Adrenal gland (tissue), 12 donors: ENCODE measurements around the gene ZCCHC17. TPM values are rescaled to one million over a fixed set of nuclear protein-coding genes. Genes with fewer than 3 reads are reported as not detected.
A peak's percentile ranks its signal among the peaks of the same experiment; 100 is the strongest.

Source experiments
- DNase-seq, 7 donors: peaks; one replicate each; pipeline ENCODE4 v3.0.0-alpha.2; 2019 to 2020
- H3K27ac ChIP-seq, 5 donors: fragments of 200-600 bp; sonication (generic) in 4 of 5; 1 replicate in 3 of 5; 2 replicates in 2 of 5; pipeline versions ENCODE4 v1.5.1 to v1.8.0; 2016 to 2020; ENCODE audit warnings: mild to moderate bottlenecking in 1 of 5
- H3K27me3 ChIP-seq: fragments of 200-600 bp; 2 replicates; pipeline ENCODE4 v1.8.0; 2021
- H3K36me3 ChIP-seq, 2 donors: fragments of 200-600 bp; replicated peaks in 1 of 2; 1 replicate in 1 of 2; 2 replicates in 1 of 2; pipeline versions ENCODE4 v1.5.1 to v1.8.0; 2018 to 2022
- H3K4me1 ChIP-seq, 2 donors: fragments of 200-600 bp; replicated peaks in 1 of 2; 1 replicate in 1 of 2; 2 replicates in 1 of 2; pipeline versions ENCODE4 v1.5.1 to v1.8.0; 2018 to 2021
- H3K4me3 ChIP-seq, 4 donors: fragments of 200-600 bp; sonication (generic) in 3 of 4; one replicate each; pipeline ENCODE4 v1.5.1; 2016 to 2018
- H3K9me3 ChIP-seq, 3 donors: fragments of 200-600 bp; sonication (generic) in 1 of 3; replicated peaks in 1 of 3; 1 replicate in 2 of 3; 2 replicates in 1 of 3; pipeline versions ENCODE4 v1.5.1 to v1.8.0; 2016 to 2021
- POLR2A ChIP-seq, 2 donors: fragments of 450-650 bp; IDR thresholded peaks; one replicate each; pipeline ENCODE4 v1.6.1; 2017; ENCODE audit warnings: antibody characterized with exemption in 2 of 2, mild to moderate bottlenecking in 2 of 2, moderate library complexity in 1 of 2
- WGBS, 4 donors: extraction: QIAGEN DNeasy Blood & Tissue Kit in 2 of 4; methylation state at CpG; one replicate each; pipeline versions ENCODE4 v1.1.5 to v1.1.7; 2013 to 2017; 5-methylcytosine and 5-hydroxymethylcytosine counted together
- intact Hi-C, 2 donors: fragments of 100-400 bp; cut with DNase I; formaldehyde crosslinking; loops; one replicate each; pipeline versions ENCODE4 v1.14.1 to v1.15.0; 2022 to 2023
- polyA plus RNA-seq, 3 donors: library from polyadenylated mRNA; stranded (reverse); fragments of 200-250 nt in 2 of 3; fragments of 350-450 nt in 1 of 3; fragmentation: Illumina TruSeq in 1 of 3; extraction: RNeasy Lipid Tissue Mini Kit (QIAGEN cat#74804) in 1 of 3; gene quantifications; one replicate each; pipeline ENCODE4 v1.2.3, GENCODE V29; 2013 to 2014
- total RNA-seq, 9 donors: library from RNA; depleted of rRNA in 4 of 9; stranded (reverse); fragments of >200 nt in 4 of 9; fragments of 120-200 nt in 1 of 9; fragmentation: NEBNext Ultra II Directional in 1 of 9; extraction: Animal tissue kit (Norgen Biotek cat#: 25700) in 1 of 9; gene quantifications; one replicate each; pipeline versions ENCODE4 v1.1.0 to v1.2.4, GENCODE V29; 2013 to 2023
- TF ChIP-seq, protein P1 (sequence below), 6 experiments: fragments of 450-650 bp in 4 of 6; fragments of 200-600 bp in 2 of 6; sonication (generic) in 1 of 6; IDR thresholded peaks; 1 replicate in 5 of 6; 2 replicates in 1 of 6; pipeline versions ENCODE4 v1.5.1 to v1.8.0; 2016 to 2021; ENCODE audit warnings: antibody characterized with exemption in 6 of 6, mild to moderate bottlenecking in 2 of 6, moderate library complexity in 1 of 6
- donor health status: healthy with polysubstance abuse.
- donor health status: Bipolar disorder and iron deficiency.
- donor health status: DM: yes; HTN: yes; CAD: no.
- donor health status: DM: no; HTN: no; CAD: no.
- donor health status: DM: no; HTN: no; CAD: no.
- donor health status: DM: yes; HTN: yes; CAD: no.

Gene ZCCHC17
- total and polyA plus RNA-seq, 12 donors, result 20.9 to 62.1 (median 29.5) TPM

GRCh38 chr1:31394584-31395193, 97.9 kb downstream of the ZCCHC17 start:
- TF ChIP-seq POLR2A (IDR thresholded peaks at IDR 0.05), result no peak
- TF ChIP-seq, protein P1, sequence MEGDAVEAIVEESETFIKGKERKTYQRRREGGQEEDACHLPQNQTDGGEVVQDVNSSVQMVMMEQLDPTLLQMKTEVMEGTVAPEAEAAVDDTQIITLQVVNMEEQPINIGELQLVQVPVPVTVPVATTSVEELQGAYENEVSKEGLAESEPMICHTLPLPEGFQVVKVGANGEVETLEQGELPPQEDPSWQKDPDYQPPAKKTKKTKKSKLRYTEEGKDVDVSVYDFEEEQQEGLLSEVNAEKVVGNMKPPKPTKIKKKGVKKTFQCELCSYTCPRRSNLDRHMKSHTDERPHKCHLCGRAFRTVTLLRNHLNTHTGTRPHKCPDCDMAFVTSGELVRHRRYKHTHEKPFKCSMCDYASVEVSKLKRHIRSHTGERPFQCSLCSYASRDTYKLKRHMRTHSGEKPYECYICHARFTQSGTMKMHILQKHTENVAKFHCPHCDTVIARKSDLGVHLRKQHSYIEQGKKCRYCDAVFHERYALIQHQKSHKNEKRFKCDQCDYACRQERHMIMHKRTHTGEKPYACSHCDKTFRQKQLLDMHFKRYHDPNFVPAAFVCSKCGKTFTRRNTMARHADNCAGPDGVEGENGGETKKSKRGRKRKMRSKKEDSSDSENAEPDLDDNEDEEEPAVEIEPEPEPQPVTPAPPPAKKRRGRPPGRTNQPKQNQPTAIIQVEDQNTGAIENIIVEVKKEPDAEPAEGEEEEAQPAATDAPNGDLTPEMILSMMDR (IDR thresholded peaks at IDR 0.05), result peak; percentile 82 to 92 (median 88)
- WGBS, 4 donors, result 1 to 13% (median 2%) methylated on average over 4 to 36 of the region's 36 CpGs
- Histone ChIP-seq H3K27ac (no peak overlapping the region), H3K9me3 (no peaks in the 10 kb centered on the region), H3K36me3 (no peaks in the 10 kb centered on the region), H3K4me3 (peak overlapping the region in 1 of 4 donors; percentile 25), H3K27me3 (no peaks in the 10 kb centered on the region), H3K4me1 (peaks cover 4 to 8% of the 10 kb centered on the region in 2 donors)
- intact Hi-C loops, result loop anchor here (2.0 to 5.0 kb wide), 2 partner anchors 30 to 153 kb away; no protein-coding TSS in a partner anchor
- peak; percentile 83 to 94 (median 91) for DNase-seq

DNA sequence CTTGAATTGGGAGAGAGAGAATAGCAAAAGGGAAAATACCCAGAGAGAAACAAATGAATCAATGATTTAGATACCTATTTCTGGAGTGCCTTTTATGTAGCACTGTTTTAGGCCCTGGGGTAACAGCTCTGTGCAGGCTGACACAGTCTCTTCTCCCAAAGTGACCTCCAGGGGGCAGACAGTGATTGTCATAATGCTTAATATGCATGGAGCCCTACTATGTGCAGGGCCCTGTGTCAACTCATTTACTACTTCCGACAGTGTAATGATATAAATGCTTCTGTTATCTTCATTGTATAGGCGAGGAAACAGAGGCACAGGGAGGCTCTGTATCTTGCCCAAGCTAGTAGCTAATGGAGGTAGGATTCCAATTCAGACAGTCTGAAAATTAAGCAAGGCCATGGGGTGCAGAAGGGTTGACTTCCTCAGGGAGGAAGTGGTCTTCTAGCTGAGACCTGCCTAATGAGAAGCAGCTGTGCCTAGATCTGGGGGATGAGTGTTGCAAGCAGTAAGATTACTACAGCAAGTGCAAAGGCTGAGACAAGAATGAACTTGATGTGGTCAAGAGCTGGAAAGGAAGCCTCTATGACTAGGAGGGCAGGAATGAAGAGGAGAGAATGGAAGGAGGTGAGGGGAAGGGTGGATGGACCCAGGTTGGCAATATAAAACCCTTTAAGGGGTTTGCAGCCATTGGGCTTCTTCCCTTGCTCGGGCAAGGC, 100.0 kb downstream of the ZCCHC17 start:
- no peak for DNase-seq
- H3K27ac ChIP-seq, result no peak overlapping the region
- TF ChIP-seq, protein P1 (IDR thresholded peaks at IDR 0.05), result peak in 3 of 6 experiments; percentile 4 to 22 (median 14)
- TF ChIP-seq POLR2A (IDR thresholded peaks at IDR 0.05), result no peak
- H3K27me3 ChIP-seq, result no peaks in the 10 kb centered on the region
- H3K4me3 ChIP-seq, result no peak overlapping the region
- H3K9me3 ChIP-seq, result no peaks in the 10 kb centered on the region
- H3K4me1 ChIP-seq, result peaks cover 4 to 8% of the 10 kb centered on the region in 2 donors
- no peaks in the 10 kb centered on the region for H3K36me3 ChIP-seq
- intact Hi-C loops, result loop anchor here in 1 of 2 donors (5.0 kb wide), 1 partner anchor 151 kb away; no protein-coding TSS in a partner anchor
- 89 to 100% (median 96%) methylated on average over 3 of the region's 3 CpGs for WGBS, 4 donors

- H3K9me3 ChIP-seq, result no peaks in the 10 kb centered on the region
- WGBS, 4 donors, result 69 to 81% (median 76%) methylated on average over 3 to 4 of the region's 4 CpGs; no CpG with 5 or more reads in 1 of the 4 donors
- H3K36me3 ChIP-seq, result no peaks in the 10 kb centered on the region
- no peak for DNase-seq
- H3K4me3 ChIP-seq, result no peak overlapping the region
- TF ChIP-seq, protein P1 (IDR thresholded peaks at IDR 0.05), result no peak
- TF ChIP-seq POLR2A (IDR thresholded peaks at IDR 0.05), result no peak
- peaks cover 4 to 8% of the 10 kb centered on the region in 2 donors for H3K4me1 ChIP-seq
- intact Hi-C loops, result loop anchor here in 1 of 2 donors (5.0 kb wide), 1 partner anchor 150 kb away; no protein-coding TSS in a partner anchor
- no peaks in the 10 kb centered on the region for H3K27me3 ChIP-seq
- no peak overlapping the region for H3K27ac ChIP-seq
These were observed 100.7 kb downstream of the ZCCHC17 start for GRCh38 chr1:31397360-31398095.

DNA sequence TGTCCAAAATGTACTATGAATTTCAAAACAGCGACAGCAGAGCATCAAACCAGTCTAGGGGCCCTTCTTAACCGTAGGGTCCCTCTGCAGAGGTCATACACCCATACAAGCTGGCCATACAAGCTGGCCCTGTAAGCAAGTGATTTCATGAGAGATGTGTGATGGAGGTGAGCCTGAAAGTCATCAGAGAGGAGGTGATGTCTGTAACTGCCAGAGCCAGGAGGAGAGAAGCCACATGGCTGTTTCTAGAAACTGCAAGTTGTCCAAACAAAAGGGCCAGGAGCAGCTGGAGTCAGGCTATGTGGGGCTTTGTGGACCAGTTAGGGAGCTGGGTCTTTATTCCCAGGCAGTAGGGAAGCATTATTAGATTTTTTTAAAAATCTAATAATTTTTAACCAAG, 101.4 kb downstream of the ZCCHC17 start:
- peaks cover 4 to 8% of the 10 kb centered on the region in 2 donors for H3K4me1 ChIP-seq
- H3K36me3 ChIP-seq, result no peaks in the 10 kb centered on the region
- no peaks in the 10 kb centered on the region for H3K27me3 ChIP-seq
- TF ChIP-seq, protein P1 (IDR thresholded peaks at IDR 0.05), result no peak
- TF ChIP-seq POLR2A (IDR thresholded peaks at IDR 0.05), result no peak
- H3K9me3 ChIP-seq, result no peaks in the 10 kb centered on the region
- DNase-seq, result no peak
- no peak overlapping the region for H3K4me3 ChIP-seq
- H3K27ac ChIP-seq, result no peak overlapping the region
- intact Hi-C loops, result loop anchor here in 1 of 2 donors (5.0 kb wide), 1 partner anchor 149 kb away; no protein-coding TSS in a partner anchor
- WGBS, 4 donors, result 81 to 89% (median 84%) methylated on average over 2 of the region's 2 CpGs
